HEK293 (cell line): ENCODE results near the gene BUB3.

Experiments used
- GLIS1 ChIP-seq: fragments of 450-650 bp; formaldehyde crosslinking; IDR thresholded peaks from 2 replicates; pipeline ENCODE4 v1.5.1; 2016; ENCODE audit warnings: missing biosample characterization, missing genetic modification characterization
- GLIS2 ChIP-seq: fragments of 450-650 bp; formaldehyde crosslinking; IDR thresholded peaks from 2 replicates; pipeline ENCODE4 v1.5.1; 2016; ENCODE audit warnings: missing biosample characterization, missing genetic modification characterization
- KLF1 ChIP-seq: fragments of 450-650 bp; formaldehyde crosslinking; IDR thresholded peaks from 2 replicates; pipeline ENCODE4 v1.5.1; 2016; ENCODE audit warnings: missing biosample characterization, missing genetic modification characterization
- KLF9 ChIP-seq: fragments of 450-650 bp; formaldehyde crosslinking; IDR thresholded peaks from 2 replicates; pipeline ENCODE4 v1.5.1; 2016; ENCODE audit warnings: missing biosample characterization, missing genetic modification characterization, low read depth
- OSR2 ChIP-seq: fragments of 450-650 bp; formaldehyde crosslinking; IDR thresholded peaks from 2 replicates; pipeline ENCODE4 v1.5.1; 2016; ENCODE audit warnings: missing biosample characterization, missing genetic modification characterization
- REST ChIP-seq: fragments of 450-650 bp; formaldehyde crosslinking; IDR thresholded peaks from 2 replicates; pipeline ENCODE4 v1.5.1; 2016; ENCODE audit warnings: missing biosample characterization, missing genetic modification characterization
- SP7 ChIP-seq: fragments of 450-650 bp; formaldehyde crosslinking; IDR thresholded peaks from 2 replicates; pipeline ENCODE4 v1.5.1; 2016; ENCODE audit warnings: missing biosample characterization, missing genetic modification characterization
- TSHZ1 ChIP-seq: fragments of 450-650 bp; formaldehyde crosslinking; IDR thresholded peaks from 2 replicates; pipeline ENCODE4 v1.5.1; 2016; ENCODE audit warnings: missing biosample characterization, missing genetic modification characterization, borderline replicate concordance
- YY2 ChIP-seq: fragments of 450-650 bp; formaldehyde crosslinking; IDR thresholded peaks from 2 replicates; pipeline ENCODE4 v1.5.1; 2016; ENCODE audit warnings: missing biosample characterization, missing genetic modification characterization
- ZBTB21 ChIP-seq: fragments of 450-650 bp; formaldehyde crosslinking; IDR thresholded peaks from 2 replicates; pipeline ENCODE4 v1.5.1; 2017; ENCODE audit warnings: missing biosample characterization, missing genetic modification characterization
- ZBTB44 ChIP-seq: fragments of 450-650 bp; IDR thresholded peaks from 2 replicates; pipeline ENCODE4 v1.5.1; 2018; ENCODE audit warnings: missing biosample characterization, mild to moderate bottlenecking, missing genetic modification characterization
- ZIC2 ChIP-seq: fragments of 450-650 bp; formaldehyde crosslinking; IDR thresholded peaks from 2 replicates; pipeline ENCODE4 v1.5.1; 2016; ENCODE audit warnings: missing biosample characterization, missing genetic modification characterization
- ZNF239 ChIP-seq: fragments of 450-650 bp; formaldehyde crosslinking; IDR thresholded peaks from 2 replicates; pipeline ENCODE4 v1.5.1; 2016; ENCODE audit warnings: missing biosample characterization, missing genetic modification characterization
- ZNF398 ChIP-seq: fragments of 450-650 bp; formaldehyde crosslinking; IDR thresholded peaks from 2 replicates; pipeline ENCODE4 v1.5.1; 2017; ENCODE audit warnings: missing biosample characterization, missing genetic modification characterization
- ZNF423 ChIP-seq: fragments of 450-650 bp; formaldehyde crosslinking; IDR thresholded peaks from 2 replicates; pipeline ENCODE4 v1.5.1; 2016; ENCODE audit warnings: missing biosample characterization, missing genetic modification characterization
- ZNF791 ChIP-seq: fragments of 450-650 bp; formaldehyde crosslinking; IDR thresholded peaks from 2 replicates; pipeline ENCODE4 v1.5.1; 2016; ENCODE audit warnings: missing biosample characterization, missing genetic modification characterization
- ZSCAN5A ChIP-seq: fragments of 450-650 bp; formaldehyde crosslinking; IDR thresholded peaks from 2 replicates; pipeline ENCODE4 v1.5.1; 2016; ENCODE audit warnings: missing biosample characterization, missing genetic modification characterization
- ZXDB ChIP-seq: fragments of 450-650 bp; formaldehyde crosslinking; IDR thresholded peaks from 2 replicates; pipeline ENCODE4 v1.5.1; 2016; ENCODE audit warnings: missing biosample characterization, missing genetic modification characterization
- TF ChIP-seq, protein P1 (sequence below): fragments of 450-650 bp; formaldehyde crosslinking; IDR thresholded peaks from 2 replicates; pipeline ENCODE4 v1.5.1; 2016; ENCODE audit warnings: missing biosample characterization, missing genetic modification characterization
- TF ChIP-seq, protein P2 (sequence below): fragments of 450-650 bp; formaldehyde crosslinking; IDR thresholded peaks from 2 replicates; pipeline ENCODE4 v1.5.1; 2016; ENCODE audit warnings: missing biosample characterization, missing genetic modification characterization
- TF ChIP-seq, protein P3 (sequence below): fragments of 450-650 bp; formaldehyde crosslinking; IDR thresholded peaks from 2 replicates; pipeline ENCODE4 v1.5.1; 2016; ENCODE audit warnings: missing biosample characterization, missing genetic modification characterization

Gene BUB3

DNA sequence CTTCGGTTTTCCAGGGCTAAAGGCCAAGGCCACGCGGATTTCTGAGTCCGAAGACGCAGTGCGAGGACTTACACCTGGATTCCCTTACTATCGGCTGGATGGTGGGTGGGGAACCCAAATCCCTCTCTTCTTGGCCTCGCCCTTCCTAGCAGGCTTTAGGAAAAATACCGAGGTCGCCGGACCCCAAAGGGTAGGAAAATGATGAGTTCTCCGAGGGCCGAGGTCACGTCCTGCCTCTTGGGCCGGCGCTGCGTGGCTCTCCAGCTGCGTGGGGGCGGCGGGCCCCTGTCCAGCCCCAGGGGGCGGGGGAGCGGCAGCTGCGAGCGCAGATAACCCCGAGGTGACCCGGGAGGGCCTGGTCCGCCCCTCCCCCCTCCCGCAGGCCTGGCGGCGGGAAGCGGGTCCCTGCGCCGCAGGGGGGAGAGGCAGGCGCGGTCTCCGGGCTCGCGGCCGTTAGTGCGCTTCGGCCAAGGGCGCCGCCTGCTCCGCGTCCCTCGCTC, 19.2 kb upstream of the BUB3 start (continued):
- TF ChIP-seq ZNF398: peak; percentile 57
- no peak for TF ChIP-seq ZNF423 (tag by site-specific recombination)
- peak; percentile 43; the same call in 1 of the 2 replicates for TF ChIP-seq KLF1 (tag by site-specific recombination)
- TF ChIP-seq ZXDB (tag by site-specific recombination): peak; percentile 60
- TF ChIP-seq REST: no peak
- TF ChIP-seq ZIC2: peak; percentile 89
- no peak for TF ChIP-seq YY2 (tag by site-specific recombination)
- TF ChIP-seq, protein P1, sequence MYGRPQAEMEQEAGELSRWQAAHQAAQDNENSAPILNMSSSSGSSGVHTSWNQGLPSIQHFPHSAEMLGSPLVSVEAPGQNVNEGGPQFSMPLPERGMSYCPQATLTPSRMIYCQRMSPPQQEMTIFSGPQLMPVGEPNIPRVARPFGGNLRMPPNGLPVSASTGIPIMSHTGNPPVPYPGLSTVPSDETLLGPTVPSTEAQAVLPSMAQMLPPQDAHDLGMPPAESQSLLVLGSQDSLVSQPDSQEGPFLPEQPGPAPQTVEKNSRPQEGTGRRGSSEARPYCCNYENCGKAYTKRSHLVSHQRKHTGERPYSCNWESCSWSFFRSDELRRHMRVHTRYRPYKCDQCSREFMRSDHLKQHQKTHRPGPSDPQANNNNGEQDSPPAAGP (tag by site-specific recombination): peak; percentile 60
- peak; percentile 39 for TF ChIP-seq SP7 (tag by site-specific recombination)
- peak; percentile 53; the same call in 1 of the 2 replicates for TF ChIP-seq ZBTB44 (tag by site-specific recombination)
- TF ChIP-seq ZNF239 (tag by site-specific recombination): no peak
- 0 out of 2 replicates have a peak, but pooled peaks have one; percentile 11 for TF ChIP-seq OSR2 (tag by site-specific recombination)
- TF ChIP-seq GLIS1 (tag by site-specific recombination): peak; percentile 92
- peak; percentile 47; the same call in 1 of the 2 replicates for TF ChIP-seq ZSCAN5A (tag by site-specific recombination)
- 0 out of 2 replicates have a peak, but pooled peaks have one; percentile 27 for TF ChIP-seq TSHZ1 (tag by site-specific recombination)
- TF ChIP-seq GLIS2 (tag by site-specific recombination): peak; percentile 89
- TF ChIP-seq, protein P2, sequence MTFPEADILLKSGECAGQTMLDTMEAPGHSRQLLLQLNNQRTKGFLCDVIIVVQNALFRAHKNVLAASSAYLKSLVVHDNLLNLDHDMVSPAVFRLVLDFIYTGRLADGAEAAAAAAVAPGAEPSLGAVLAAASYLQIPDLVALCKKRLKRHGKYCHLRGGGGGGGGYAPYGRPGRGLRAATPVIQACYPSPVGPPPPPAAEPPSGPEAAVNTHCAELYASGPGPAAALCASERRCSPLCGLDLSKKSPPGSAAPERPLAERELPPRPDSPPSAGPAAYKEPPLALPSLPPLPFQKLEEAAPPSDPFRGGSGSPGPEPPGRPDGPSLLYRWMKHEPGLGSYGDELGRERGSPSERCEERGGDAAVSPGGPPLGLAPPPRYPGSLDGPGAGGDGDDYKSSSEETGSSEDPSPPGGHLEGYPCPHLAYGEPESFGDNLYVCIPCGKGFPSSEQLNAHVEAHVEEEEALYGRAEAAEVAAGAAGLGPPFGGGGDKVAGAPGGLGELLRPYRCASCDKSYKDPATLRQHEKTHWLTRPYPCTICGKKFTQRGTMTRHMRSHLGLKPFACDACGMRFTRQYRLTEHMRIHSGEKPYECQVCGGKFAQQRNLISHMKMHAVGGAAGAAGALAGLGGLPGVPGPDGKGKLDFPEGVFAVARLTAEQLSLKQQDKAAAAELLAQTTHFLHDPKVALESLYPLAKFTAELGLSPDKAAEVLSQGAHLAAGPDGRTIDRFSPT (tag by site-specific recombination): 0 out of 2 replicates have a peak, but pooled peaks have one; percentile 11
- TF ChIP-seq KLF9 (tag by site-specific recombination): peak; percentile 28; the same call in 1 of the 2 replicates
- no peak for TF ChIP-seq ZBTB21 (tag by site-specific recombination)
- TF ChIP-seq ZNF791 (tag by site-specific recombination): no peak
- TF ChIP-seq, protein P3, sequence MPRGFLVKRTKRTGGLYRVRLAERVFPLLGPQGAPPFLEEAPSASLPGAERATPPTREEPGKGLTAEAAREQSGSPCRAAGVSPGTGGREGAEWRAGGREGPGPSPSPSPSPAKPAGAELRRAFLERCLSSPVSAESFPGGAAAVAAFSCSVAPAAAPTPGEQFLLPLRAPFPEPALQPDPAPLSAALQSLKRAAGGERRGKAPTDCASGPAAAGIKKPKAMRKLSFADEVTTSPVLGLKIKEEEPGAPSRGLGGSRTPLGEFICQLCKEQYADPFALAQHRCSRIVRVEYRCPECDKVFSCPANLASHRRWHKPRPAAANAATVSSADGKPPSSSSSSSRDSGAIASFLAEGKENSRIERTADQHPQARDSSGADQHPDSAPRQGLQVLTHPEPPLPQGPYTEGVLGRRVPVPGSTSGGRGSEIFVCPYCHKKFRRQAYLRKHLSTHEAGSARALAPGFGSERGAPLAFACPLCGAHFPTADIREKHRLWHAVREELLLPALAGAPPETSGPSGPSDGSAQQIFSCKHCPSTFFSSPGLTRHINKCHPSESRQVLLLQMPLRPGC: no peak
